GM12873 (cell line): ENCODE measurements around the gene VTA1.

Experiments
- CTCF ChIP-seq: IDR thresholded peaks from 2 replicates; pipeline ENCODE4 v1.5.1; 2012; ENCODE audit warnings: low read depth, mild to moderate bottlenecking, moderate library complexity, low read length, control low read depth; ENCODE audit not compliant: insufficient read depth; ENCODE audit errors: missing control alignments

Gene VTA1

GRCh38 chr6:142241061-142241460, 94.0 kb downstream of the VTA1 start:
- no peak for TF ChIP-seq CTCF

DNA sequence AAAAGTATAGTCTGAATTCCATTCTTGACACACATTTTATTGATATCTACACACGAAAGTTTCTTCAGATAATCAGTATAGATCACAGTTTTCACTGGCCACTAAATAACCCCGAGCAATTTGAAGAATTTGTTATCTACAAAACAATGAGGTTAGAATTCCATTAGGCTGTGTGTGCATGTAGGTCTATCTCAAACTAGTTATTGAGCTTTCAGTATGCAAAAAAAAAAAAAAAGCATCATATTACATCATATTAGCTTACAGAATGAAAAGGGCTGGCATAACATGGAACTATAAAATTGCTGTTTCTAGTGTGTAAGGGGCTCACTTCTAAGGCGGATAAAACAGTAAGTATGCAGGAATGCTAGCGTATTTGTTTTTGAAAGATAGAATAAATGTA, 95.2 kb downstream of the VTA1 start:
- no peak for TF ChIP-seq CTCF

DNA sequence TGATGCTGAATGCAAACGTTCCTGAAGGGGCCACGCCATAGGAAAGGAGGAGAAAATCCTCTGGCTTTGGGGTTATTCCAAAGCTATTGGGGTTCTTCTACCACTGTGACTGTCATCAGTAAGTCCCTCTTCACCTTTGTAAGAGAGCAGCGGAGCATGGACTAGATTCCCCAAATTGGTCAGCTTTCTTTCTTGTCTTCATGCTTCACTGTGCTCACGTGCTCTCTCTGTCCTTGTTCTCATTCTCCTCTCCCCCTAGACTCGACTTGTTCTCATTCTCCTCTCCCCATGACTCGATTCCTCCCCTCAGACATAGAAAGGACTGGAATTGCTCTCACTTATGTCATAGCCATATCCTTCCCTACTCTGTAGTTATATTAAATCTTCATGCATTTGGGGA, 99.9 kb downstream of the VTA1 start:
- no peak for TF ChIP-seq CTCF

- TF ChIP-seq CTCF = no peak
Observed at GRCh38 chr6:142249266-142249665, 102.2 kb downstream of the VTA1 start.

DNA sequence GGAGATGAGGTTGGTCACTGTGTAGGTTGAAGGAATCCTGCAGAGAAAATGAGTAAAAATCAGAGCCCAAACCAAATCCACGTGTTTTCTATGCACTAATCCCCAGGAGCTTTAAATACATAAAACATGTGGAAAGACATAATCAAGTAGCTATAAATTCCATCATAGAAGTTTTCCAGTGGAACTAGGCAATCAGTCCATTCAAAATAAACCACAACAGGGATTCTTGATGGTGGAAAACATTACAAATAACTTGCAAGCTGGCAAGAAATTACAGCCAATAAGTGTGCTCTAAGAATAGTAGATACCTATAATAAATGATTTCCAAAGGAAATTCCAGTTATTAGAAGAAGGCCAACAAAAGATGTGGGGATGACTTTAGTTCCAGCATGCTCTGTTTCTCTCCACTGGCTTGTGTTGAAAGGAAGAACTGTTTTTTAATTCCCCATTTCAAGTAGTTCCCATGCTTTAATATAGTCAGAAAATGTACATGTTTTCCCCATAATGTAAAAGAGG, 104.9 kb downstream of the VTA1 start:
- no peak for TF ChIP-seq CTCF

DNA sequence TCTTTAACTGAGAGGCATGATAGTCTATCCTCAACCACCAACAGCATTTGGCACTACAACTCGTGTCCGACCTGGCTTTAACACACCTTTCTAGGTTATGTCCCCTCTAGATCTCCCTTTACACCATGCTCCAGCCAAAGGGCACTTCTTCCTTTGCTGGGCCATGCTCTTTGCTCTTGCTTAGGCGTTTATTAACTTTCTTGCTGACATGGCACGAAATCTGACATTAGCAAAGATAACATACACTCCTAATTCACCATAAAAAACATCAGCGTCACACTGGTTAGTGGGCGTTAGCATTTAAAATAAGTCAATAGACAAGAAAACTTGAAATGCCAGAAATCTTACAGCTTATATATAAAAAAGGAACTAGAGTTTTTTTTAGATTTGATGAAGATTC, 107.5 kb downstream of the VTA1 start:
- TF ChIP-seq CTCF = no peak

- no peak for TF ChIP-seq CTCF
Observed at GRCh38 chr6:142255785-142256184, 108.7 kb downstream of the VTA1 start.
